Fibroblast of upper back skin (primary cell): ENCODE results near the gene TM9SF1.
"Not testable (repeated sequence)": the region's sequence is repeated elsewhere in the genome, so short reads cannot be mapped to it uniquely, and the experiment has no call there.

Experiments
- DNase-seq: peaks from one replicate; pipeline ENCODE4 v3.0.0-alpha.2; 2013

Gene TM9SF1

GRCh38 chr14:24222987-24223386 lies 27.7 kb upstream of the TM9SF1 start:
- not testable (repeated sequence) for DNase-seq

GRCh38 chr14:24219521-24219920 lies 24.3 kb upstream of the TM9SF1 start:
- DNase-seq: no peak

- DNase-seq: no peak
Observed at GRCh38 chr14:24219080-24219479, 23.8 kb upstream of the TM9SF1 start.

DNA sequence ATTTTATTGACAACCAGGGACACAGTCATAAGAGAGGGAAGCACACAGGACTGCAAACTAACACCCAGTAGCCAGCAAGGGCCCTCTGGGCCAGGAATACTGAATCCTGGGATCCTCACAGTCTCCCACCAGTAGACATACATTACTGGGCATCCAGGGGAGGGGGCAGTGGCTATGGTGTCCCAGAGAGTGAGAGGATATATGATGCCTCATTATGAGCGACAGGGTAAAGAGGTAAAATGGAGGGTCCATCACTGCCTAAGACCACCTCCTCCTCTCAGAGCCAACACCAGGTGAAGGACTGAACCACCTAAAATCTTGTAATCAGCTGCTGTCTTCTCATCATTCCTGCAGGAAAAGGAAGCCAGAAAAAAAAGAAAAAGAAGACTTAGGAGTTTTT lies 21.6 kb upstream of the TM9SF1 start:
- not testable (repeated sequence) for DNase-seq

DNA sequence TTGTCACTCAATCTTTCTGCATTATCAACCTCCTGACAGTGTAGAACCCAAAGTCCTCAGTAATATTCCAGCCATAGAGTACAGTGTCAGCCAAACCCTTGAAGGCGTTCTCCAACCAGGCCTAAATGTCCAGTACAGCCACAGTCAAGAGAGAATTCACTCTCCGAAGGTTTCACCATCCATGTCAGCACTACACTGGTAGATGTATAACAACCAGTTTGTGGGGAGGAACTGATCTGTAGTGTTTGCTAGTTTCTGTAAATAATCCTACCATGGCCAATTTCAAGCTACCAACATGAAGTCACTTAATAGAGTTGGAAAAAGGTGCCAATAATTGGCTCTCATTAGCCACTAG lies 21.1 kb upstream of the TM9SF1 start:
- no peak for DNase-seq

DNA sequence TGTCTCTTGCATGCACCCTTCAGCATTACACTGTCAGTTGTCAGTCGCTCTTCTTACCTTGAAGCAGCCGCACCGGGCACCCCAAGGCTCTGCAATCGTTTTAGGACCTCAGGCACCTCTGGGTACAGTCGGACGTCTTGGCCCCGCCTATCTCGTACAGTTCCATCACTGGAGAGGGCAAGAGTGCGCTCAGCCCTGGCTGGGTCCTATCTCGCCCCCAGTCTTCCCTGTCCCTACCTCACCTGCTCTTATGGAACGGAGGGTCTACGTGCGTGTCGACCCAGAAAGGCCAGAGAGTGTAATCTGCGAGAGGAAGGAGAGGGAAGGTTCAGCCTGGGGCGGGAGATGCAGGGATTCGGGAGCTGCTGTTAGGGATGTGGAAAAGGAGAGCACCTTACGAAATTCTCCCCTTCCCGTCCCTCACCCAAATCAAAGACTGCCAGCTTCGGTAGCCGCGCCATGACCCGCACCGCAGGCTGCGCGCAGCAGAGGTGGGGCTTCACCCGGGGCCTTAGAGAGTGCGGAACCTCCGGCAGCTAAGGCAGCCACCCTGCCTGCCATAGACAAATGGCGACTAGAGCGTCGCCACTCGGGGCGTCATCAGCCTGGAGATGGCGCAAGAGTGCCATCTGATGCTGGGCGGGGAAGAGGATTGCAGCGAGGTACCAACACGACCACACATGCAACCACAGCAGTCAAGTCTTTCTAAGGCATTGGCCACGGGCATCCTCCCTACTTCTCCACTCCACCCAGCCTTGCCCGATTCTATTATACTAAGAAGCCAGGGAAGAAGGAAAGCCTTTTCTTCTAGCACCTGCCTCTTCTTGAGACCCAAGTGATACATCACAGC lies 20.5 kb upstream of the TM9SF1 start, which contains the start of gene MDP1:
MDP1 (minus strand) TSS at position 572 of the 850 bp plus-strand sequence; CDS start at position 461, 111 bp downstream.
- DNase-seq: peak; percentile 81

GRCh38 chr14:24213866-24214662 lies 18.8 kb upstream of the TM9SF1 start:
- DNase-seq: no peak

DNA sequence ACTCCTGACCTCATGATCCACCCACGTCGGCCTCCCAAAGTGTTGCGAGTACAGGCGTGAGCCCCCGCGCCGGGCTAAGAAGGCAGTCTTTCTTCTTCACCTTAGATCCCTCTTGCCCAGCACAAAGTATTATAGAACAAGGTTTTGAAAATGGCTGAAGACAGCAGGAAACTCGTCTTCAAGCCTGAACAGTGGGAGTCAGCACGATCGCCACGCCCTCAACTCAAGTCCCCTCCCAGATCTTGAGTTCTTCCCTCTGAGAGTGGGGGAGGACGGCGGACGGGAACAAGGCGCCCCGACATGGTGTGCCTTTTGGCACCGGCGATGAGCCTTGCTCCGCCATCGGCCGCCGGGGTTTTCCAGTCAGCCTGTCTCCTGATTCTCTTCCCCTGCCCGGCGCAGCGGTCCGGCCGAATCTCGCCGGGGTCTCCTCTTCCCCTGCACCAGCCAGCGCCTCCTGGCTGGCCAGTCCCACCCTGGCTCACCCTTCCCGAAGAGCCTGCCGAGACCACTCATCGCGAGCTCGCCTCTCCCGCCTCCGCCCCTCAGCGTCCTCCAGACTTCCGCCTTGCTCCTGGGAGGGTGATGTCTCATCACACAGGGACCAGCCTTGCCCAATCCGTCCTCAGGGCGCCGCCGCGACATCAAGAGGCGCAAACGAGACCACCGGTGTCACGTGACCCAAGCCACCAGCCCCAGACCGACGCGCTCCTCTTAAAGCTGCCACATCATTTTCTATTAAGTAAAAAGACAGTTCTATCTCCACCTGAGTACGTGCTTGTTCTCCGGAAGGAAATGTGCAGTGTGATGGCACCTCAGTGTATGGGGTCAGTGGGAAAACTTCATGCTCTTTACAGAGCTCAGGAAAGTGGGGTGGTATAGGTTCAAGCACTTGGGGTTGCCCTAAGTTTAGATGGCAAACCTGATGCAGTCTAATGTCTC lies 18.0 kb upstream of the TM9SF1 start, which contains the start of gene CHMP4A:
CHMP4A (minus strand) TSS at position 565 of the 942 bp plus-strand sequence; CDS start at position 516, 49 bp downstream.
- peak; percentile 99 for DNase-seq

DNA sequence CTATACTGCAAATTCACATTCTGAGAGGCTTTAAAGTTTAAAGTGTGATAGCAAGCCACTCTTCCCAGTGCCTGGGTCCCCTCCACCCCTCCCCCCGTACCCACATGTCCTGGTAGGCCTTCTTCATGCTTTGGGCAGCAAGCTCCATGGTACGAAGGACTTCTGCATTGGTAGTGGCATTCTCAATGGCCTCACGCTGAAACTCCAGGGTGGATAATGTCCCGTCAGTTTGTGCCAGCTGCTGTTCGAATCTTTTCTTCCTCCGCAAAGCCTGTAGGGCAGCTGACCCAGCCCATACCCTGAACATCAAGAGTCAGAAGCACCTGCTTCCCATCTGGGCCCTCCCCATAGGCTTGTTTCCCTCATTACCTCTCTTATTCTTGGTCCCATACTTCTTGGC lies 16.1 kb upstream of the TM9SF1 start:
- no peak for DNase-seq

- no peak for DNase-seq
Observed at GRCh38 chr14:24207625-24208024, 12.4 kb upstream of the TM9SF1 start.

GRCh38 chr14:24207104-24207551 lies 11.9 kb upstream of the TM9SF1 start:
- DNase-seq: no peak

GRCh38 chr14:24206260-24207103 lies 11.2 kb upstream of the TM9SF1 start:
- no peak for DNase-seq

DNA sequence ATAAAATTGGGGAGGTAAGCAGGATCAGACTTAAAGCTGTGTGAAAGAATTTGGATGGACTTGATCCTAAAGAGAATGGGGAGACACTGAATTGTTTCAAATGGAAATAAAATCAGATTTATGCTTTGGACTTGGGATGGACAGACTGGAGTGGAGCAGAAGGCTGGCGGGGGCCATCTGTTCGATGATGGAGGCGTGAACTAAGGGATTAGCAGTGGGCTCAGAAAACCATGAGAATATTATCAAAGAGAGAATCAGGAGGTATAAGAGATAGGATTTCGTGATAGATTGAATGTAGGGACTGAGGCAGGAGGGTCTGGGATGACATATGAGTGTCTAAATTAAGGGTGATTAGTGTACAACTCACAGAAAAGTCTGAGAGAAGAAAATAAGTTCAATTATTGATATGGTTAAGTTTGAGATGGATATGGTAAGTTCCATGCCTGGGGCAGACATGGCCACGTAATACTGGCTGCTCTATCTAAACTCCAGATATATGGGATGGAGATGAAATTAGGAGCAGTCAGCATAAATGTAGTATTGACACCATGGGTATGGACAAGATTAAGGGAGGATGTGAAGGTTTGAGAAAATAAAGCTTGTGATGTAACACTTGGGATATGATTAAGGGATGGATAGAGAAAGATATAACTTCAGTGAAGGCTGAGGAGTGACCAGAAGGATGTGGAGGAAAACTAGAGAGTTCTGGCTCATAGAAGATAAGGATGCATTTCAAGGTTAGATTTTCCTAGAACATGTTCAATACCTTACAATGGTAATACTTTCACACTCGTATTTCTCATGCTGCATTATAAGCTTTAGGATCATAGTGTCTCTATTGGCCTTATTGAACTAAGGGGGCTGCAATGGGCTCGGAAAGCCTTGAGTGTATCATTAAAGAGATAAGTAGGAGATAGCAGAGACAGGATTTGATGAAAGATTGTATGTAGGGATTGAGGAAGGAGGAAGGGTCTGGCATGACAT lies 9.2 kb upstream of the TM9SF1 start:
- DNase-seq: no peak

- not testable (repeated sequence) for DNase-seq
Observed at GRCh38 chr14:24203249-24203886, 8.1 kb upstream of the TM9SF1 start.

DNA sequence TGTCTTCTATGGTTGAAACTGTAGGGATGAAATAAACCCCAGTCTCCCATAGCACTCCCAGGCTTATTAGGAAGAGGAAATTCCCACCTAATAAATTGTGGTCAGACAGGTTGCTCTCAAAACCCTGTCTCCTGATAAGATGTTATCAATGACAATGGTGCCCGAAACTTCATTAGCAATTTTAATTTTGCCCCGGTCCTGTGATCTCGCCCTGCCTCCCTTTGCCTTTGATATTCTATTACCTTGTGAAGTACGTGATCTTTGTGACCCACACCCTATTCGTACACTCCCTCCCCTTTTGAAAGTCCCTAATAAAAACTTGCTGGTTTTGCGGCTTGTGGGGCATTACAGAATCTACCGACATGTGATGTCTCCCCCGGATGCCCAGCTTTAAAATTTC lies 7.3 kb upstream of the TM9SF1 start:
- DNase-seq: not testable (repeated sequence)

- DNase-seq: no peak
Observed at GRCh38 chr14:24198814-24199524, 3.7 kb upstream of the TM9SF1 start.

- no peak for DNase-seq
Observed at GRCh38 chr14:24197056-24197450, 1.8 kb upstream of the TM9SF1 start.

- DNase-seq: peak; percentile 13
Observed at GRCh38 chr14:24196071-24197055, 1.1 kb upstream of the TM9SF1 start.
